ENCODE results near the gene TRPM7.
"Not testable (repeated sequence)": the region's sequence is repeated elsewhere in the genome, so short reads cannot be mapped to it uniquely, and the experiment has no call there.

Gene TRPM7

GRCh38 chr15:50669611-50670010, 17.0 kb downstream of the TRPM7 start:
- no peak for DNase-seq

GRCh38 chr15:50665938-50666337, 20.7 kb downstream of the TRPM7 start:
- no peak for DNase-seq

- DNase-seq: no peak
Measured at GRCh38 chr15:50655555-50655954, 31.0 kb downstream of the TRPM7 start.

- no peak for DNase-seq
Measured at GRCh38 chr15:50653156-50653743, 33.3 kb downstream of the TRPM7 start.

GRCh38 chr15:50652671-50653070, 33.9 kb downstream of the TRPM7 start:
- no peak for DNase-seq

GRCh38 chr15:50641318-50641717, 45.3 kb downstream of the TRPM7 start:
- DNase-seq: no peak

- DNase-seq: no peak
Measured at GRCh38 chr15:50636146-50636545, 50.5 kb downstream of the TRPM7 start.

- no peak for DNase-seq
Measured at GRCh38 chr15:50633653-50634052, 52.9 kb downstream of the TRPM7 start.

- DNase-seq: no peak
Measured at GRCh38 chr15:50628421-50628820, 58.2 kb downstream of the TRPM7 start.

- no peak for DNase-seq
Measured at GRCh38 chr15:50627351-50628055, 59.1 kb downstream of the TRPM7 start.

GRCh38 chr15:50624616-50625168, 61.9 kb downstream of the TRPM7 start:
- no peak for DNase-seq

GRCh38 chr15:50622361-50622943, 64.1 kb downstream of the TRPM7 start:
- DNase-seq: not testable (repeated sequence)

- DNase-seq: not testable (repeated sequence)
Measured at GRCh38 chr15:50616960-50617359, 69.6 kb downstream of the TRPM7 start.

GRCh38 chr15:50616554-50616953, 70.0 kb downstream of the TRPM7 start:
- DNase-seq: not testable (repeated sequence)

- no peak for DNase-seq
Measured at GRCh38 chr15:50613600-50613999, 73.0 kb downstream of the TRPM7 start.

GRCh38 chr15:50607129-50607528, 79.5 kb downstream of the TRPM7 start:
- no peak for DNase-seq

- no peak for DNase-seq
Measured at GRCh38 chr15:50605462-50605861, 81.1 kb downstream of the TRPM7 start.

GRCh38 chr15:50602028-50602427, 84.6 kb downstream of the TRPM7 start:
- not testable (repeated sequence) for DNase-seq

- DNase-seq: no peak
Measured at GRCh38 chr15:50594311-50594710, 92.3 kb downstream of the TRPM7 start.

- no peak for DNase-seq
Measured at GRCh38 chr15:50593761-50594160, 92.8 kb downstream of the TRPM7 start.

GRCh38 chr15:50590288-50590687, 96.3 kb downstream of the TRPM7 start:
- no peak for DNase-seq

GRCh38 chr15:50577492-50577891, 109.1 kb downstream of the TRPM7 start:
- DNase-seq: no peak

- DNase-seq: no peak
Measured at GRCh38 chr15:50576166-50576565, 110.4 kb downstream of the TRPM7 start.

- DNase-seq: not testable (repeated sequence)
Measured at GRCh38 chr15:50573842-50574241, 112.8 kb downstream of the TRPM7 start.
